ENCODE measurements around the gene CHD3. TPM values are rescaled to one million over a fixed set of nuclear protein-coding genes. Genes with fewer than 3 reads are reported as not detected.

CHD3 gene
- total RNA-seq, 6 donors from 2014 or later: 68.1 to 183 (median 91.3) TPM

GRCh38 chr17:7843536-7844291, 44.9 kb upstream of the CHD3 start:
- Histone ChIP-seq H3K27ac (peak overlapping the region; percentile 99 to 100 (median 100)), H3K4me3 (peak overlapping the region; percentile 82 to 90 (median 87)), H3K36me3 (peaks cover 20 to 38% (median 36%) of the 10 kb centered on the region in 4 donors), H3K4me1 (peaks cover 28 to 60% (median 39%) of the 10 kb centered on the region in 4 donors), H3K9me3 (no peaks in the 10 kb centered on the region), H3K27me3 (no peaks in the 10 kb centered on the region)
- DNase-seq: peak; percentile 91 to 97
- WGBS, 2 donors: 1 to 2% methylated on average over 48 to 54 of the region's 61 CpGs
- peak; percentile 66 to 75 for ATAC-seq (ENCODE audit: low FRiP score in 2 of 2)
- TF ChIP-seq CTCF (IDR thresholded peaks at IDR 0.05) (peak in 1 of 6 experiments; percentile 5), POLR2A (IDR thresholded peaks at IDR 0.05) (peak in 3 of 4 donors; percentile 27 to 64 (median 61)), POLR2AphosphoS5 (IDR thresholded peaks at IDR 0.05) (peak; percentile 68 to 74), EP300 (IDR thresholded peaks at IDR 0.05) (peak in 2 of 4 donors; percentile 63 to 86)

GRCh38 chr17:7844292-7845154, 44.1 kb upstream of the CHD3 start:
- DNase-seq (peak; percentile 95), ATAC-seq (ENCODE audit: low FRiP score in 2 of 2) (peak; percentile 72 to 86)
- peak overlapping the region; percentile 99 to 100 (median 100) for H3K27ac ChIP-seq
- no peaks in the 10 kb centered on the region for H3K9me3 ChIP-seq
- peaks cover 20 to 52% (median 30%) of the 10 kb centered on the region in 4 donors for H3K4me1 ChIP-seq
- peaks cover 26 to 46% (median 44%) of the 10 kb centered on the region in 4 donors for H3K36me3 ChIP-seq
- peak overlapping the region; percentile 82 to 90 (median 87) for H3K4me3 ChIP-seq
- WGBS, 2 donors: 0 to 1% methylated on average over 30 to 66 of the region's 71 CpGs
- no peak for TF ChIP-seq EP300 (IDR thresholded peaks at IDR 0.05)
- TF ChIP-seq POLR2AphosphoS5 (IDR thresholded peaks at IDR 0.05): peak; percentile 80 to 93
- TF ChIP-seq POLR2A (IDR thresholded peaks at IDR 0.05): peak in 3 of 4 donors; percentile 47 to 81 (median 78)
- H3K27me3 ChIP-seq: no peaks in the 10 kb centered on the region

GRCh38 chr17:7845359-7846062, 43.1 kb upstream of the CHD3 start:
- peaks cover 32 to 54% (median 53%) of the 10 kb centered on the region in 4 donors for H3K36me3 ChIP-seq
- DNase-seq: peak in 1 of 2 donors; percentile 66
- H3K4me3 ChIP-seq: peak overlapping the region in 3 of 4 donors; percentile 82 to 90 (median 85)
- 82 to 88% methylated on average over 11 to 15 of the region's 15 CpGs for WGBS, 2 donors
- ATAC-seq (ENCODE audit: low FRiP score in 2 of 2): no peak
- peaks cover 17 to 43% (median 21%) of the 10 kb centered on the region in 4 donors for H3K4me1 ChIP-seq
- no peak for TF ChIP-seq POLR2AphosphoS5 (IDR thresholded peaks at IDR 0.05)
- no peak for TF ChIP-seq EP300 (IDR thresholded peaks at IDR 0.05)
- H3K27ac ChIP-seq: peak overlapping the region; percentile 99 to 100 (median 100)
- H3K9me3 ChIP-seq: no peaks in the 10 kb centered on the region
- no peaks in the 10 kb centered on the region for H3K27me3 ChIP-seq

- ATAC-seq (ENCODE audit: low FRiP score in 2 of 2): no peak
- no peak for TF ChIP-seq POLR2A (IDR thresholded peaks at IDR 0.05)
- TF ChIP-seq EP300 (IDR thresholded peaks at IDR 0.05): no peak
- no peak for TF ChIP-seq POLR2AphosphoS5 (IDR thresholded peaks at IDR 0.05)
- TF ChIP-seq CTCF (IDR thresholded peaks at IDR 0.05): no peak
- Histone ChIP-seq H3K27ac (peak overlapping the region in 1 of 4 donors; percentile 100), H3K36me3 (peaks cover 34 to 61% (median 60%) of the 10 kb centered on the region in 4 donors), H3K9me3 (no peaks in the 10 kb centered on the region), H3K27me3 (no peaks in the 10 kb centered on the region), H3K4me1 (peaks cover 13 to 40% (median 17%) of the 10 kb centered on the region in 4 donors), H3K4me3 (peak overlapping the region in 1 of 4 donors; percentile 90)
- peak in 1 of 2 donors; percentile 46 for DNase-seq
- WGBS, 2 donors: 92 to 96% methylated on average over 18 to 20 of the region's 22 CpGs
Observed at GRCh38 chr17:7846063-7846735, 42.4 kb upstream of the CHD3 start.
